Myocyte (in vitro differentiated cells): ENCODE data around the gene MKI67. TPM values are rescaled to one million over a fixed set of nuclear protein-coding genes. Genes with fewer than 3 reads are reported as not detected.
A peak's percentile ranks its signal among the peaks of the same experiment; 100 is the strongest.

Source experiments
- DNase-seq: peaks from one replicate; pipeline ENCODE4 v3.0.0-alpha.2; 2012; ENCODE audit warnings: low read depth
- total RNA-seq: library from RNA; depleted of rRNA; stranded (reverse); fragments of >200 nt; gene quantifications from 2 replicates; pipeline ENCODE4 v1.2.3, GENCODE V29; 2014

The MKI67 gene
- total RNA-seq, 1 donor from 2014 or later: 0.29 TPM

GRCh38 chr10:128086003-128086863 is 40.0 kb downstream of the MKI67 start:
- DNase-seq: peak; percentile 91

- no peak for DNase-seq
Observed at GRCh38 chr10:128084991-128085390, 41.2 kb downstream of the MKI67 start.

- DNase-seq: no peak
Observed at GRCh38 chr10:128084364-128084763, 41.9 kb downstream of the MKI67 start.

- DNase-seq: no peak
Observed at GRCh38 chr10:128083191-128083895, 42.9 kb downstream of the MKI67 start.

- no peak for DNase-seq
Observed at GRCh38 chr10:128081720-128082119, 44.5 kb downstream of the MKI67 start.

- DNase-seq: no peak
Observed at GRCh38 chr10:128081222-128081621, 45.0 kb downstream of the MKI67 start.

GRCh38 chr10:128080641-128081040 is 45.6 kb downstream of the MKI67 start:
- DNase-seq: no peak

- DNase-seq: no peak
Observed at GRCh38 chr10:128080231-128080630, 46.0 kb downstream of the MKI67 start.

GRCh38 chr10:128078136-128078969 is 47.9 kb downstream of the MKI67 start:
- peak; percentile 56 for DNase-seq

- no peak for DNase-seq
Observed at GRCh38 chr10:128077155-128077875, 48.9 kb downstream of the MKI67 start.

- no peak for DNase-seq
Observed at GRCh38 chr10:128074589-128074988, 51.6 kb downstream of the MKI67 start.

- no peak for DNase-seq
Observed at GRCh38 chr10:128073890-128074289, 52.3 kb downstream of the MKI67 start.

GRCh38 chr10:128072941-128073645 is 53.1 kb downstream of the MKI67 start:
- DNase-seq: no peak

- no peak for DNase-seq
Observed at GRCh38 chr10:128072046-128072445, 54.2 kb downstream of the MKI67 start.

- no peak for DNase-seq
Observed at GRCh38 chr10:128071417-128071782, 54.8 kb downstream of the MKI67 start.

GRCh38 chr10:128070721-128071416 is 55.4 kb downstream of the MKI67 start:
- no peak for DNase-seq

GRCh38 chr10:128070161-128070560 is 56.1 kb downstream of the MKI67 start:
- no peak for DNase-seq

GRCh38 chr10:128069351-128070051 is 56.7 kb downstream of the MKI67 start:
- DNase-seq: peak; percentile 84
